GM19099 (cell line): ENCODE data around the gene SIPA1L3.
A peak's percentile ranks its signal among the peaks of the same experiment; 100 is the strongest.

Source experiments
- POLR2A ChIP-seq: IDR thresholded peaks from 3 replicates; pipeline ENCODE4 v1.6.1; 2011; ENCODE audit warnings: low read depth; ENCODE audit not compliant: insufficient read length; ENCODE audit errors: extremely low read depth

Gene SIPA1L3

DNA sequence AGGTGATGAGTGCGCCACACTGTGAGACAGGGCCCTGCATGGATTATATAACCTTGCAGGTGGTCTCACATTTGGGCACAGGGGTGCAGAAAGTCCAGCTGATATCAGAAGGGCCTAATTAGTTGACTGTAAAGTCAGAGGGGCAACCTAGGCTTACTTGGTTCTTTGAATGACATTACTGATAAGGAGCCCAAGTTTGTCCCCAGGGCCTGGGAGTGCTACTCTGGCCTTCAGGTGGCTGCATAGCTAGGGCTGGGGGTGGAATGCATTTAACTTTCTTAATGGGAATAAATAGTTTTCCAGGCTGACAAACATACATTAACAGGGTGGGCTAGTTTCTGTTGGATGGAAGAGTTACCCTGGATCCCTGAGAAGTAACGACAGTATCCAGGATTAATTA lies 3.9 kb upstream of the SIPA1L3 start:
- TF ChIP-seq POLR2A, result no peak

- no peak for TF ChIP-seq POLR2A
These were observed 801 bp upstream of the SIPA1L3 start, which contains the start of gene WDR87 for GRCh38 chr19:37905946-37906868. TSS of gene WDR87 (minus strand) at chr19:37906594. CDS start at chr19:37898239, 8,355 bp downstream.

- no peak for TF ChIP-seq POLR2A
These were observed 887 bp downstream of the SIPA1L3 start for GRCh38 chr19:37907735-37908455.

DNA sequence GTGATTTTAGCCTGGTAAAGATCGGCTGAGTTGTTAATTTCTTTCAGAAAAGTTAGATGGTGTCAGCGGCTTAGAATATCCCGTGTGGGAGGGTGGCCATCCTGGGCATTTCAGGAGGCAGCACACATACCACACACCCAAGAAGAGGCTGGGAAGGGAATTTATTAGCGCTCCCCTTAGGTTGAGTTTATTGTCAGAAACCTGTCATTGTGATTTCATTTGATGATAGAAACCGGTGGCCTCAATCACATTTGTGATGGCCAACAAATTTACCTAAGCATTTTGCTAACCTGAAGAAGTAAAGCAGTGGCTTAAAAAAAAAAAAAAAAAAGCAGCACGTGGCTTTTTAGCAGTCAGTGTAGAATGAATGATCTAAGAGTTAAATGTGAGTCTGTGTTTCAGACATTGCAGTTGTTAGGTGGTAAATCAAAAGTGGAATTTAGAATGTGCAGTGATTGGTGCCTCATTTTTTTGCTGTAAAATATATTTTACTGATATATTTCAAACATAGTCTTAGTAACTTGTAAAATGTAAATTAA lies 2.7 kb downstream of the SIPA1L3 start:
- TF ChIP-seq POLR2A, result no peak

GRCh38 chr19:37914908-37915307 lies 7.9 kb downstream of the SIPA1L3 start:
- peak; percentile 56 for TF ChIP-seq POLR2A

GRCh38 chr19:37920591-37921450 lies 13.8 kb downstream of the SIPA1L3 start:
- TF ChIP-seq POLR2A, result no peak

DNA sequence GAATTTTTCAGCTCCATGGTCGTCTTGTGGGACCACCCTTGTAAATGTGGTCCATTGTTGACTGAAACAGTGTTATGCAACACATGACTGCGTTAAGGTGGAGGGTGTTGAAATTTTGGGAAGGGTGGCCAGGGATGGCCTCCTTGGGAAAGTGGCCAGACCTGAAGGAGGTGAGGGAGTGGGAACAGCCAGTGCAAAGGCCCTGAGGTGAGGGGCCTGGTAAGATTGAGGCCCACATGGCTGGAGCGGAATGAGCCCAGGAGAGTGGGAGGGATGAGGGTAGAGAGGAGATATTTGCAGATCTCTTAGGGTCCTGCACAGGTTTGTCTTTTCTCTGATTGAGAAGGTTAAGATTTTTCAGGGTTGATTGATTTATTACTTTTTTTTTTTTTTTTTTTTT lies 18.2 kb downstream of the SIPA1L3 start:
- no peak for TF ChIP-seq POLR2A

- TF ChIP-seq POLR2A, result no peak
These were observed 19.2 kb downstream of the SIPA1L3 start for GRCh38 chr19:37926255-37926654.

- no peak for TF ChIP-seq POLR2A
These were observed 19.7 kb downstream of the SIPA1L3 start for GRCh38 chr19:37926711-37927110.

GRCh38 chr19:37928527-37929286 lies 21.7 kb downstream of the SIPA1L3 start:
- no peak for TF ChIP-seq POLR2A

GRCh38 chr19:37929355-37929923 lies 22.4 kb downstream of the SIPA1L3 start:
- no peak for TF ChIP-seq POLR2A

- no peak for TF ChIP-seq POLR2A
These were observed 23.4 kb downstream of the SIPA1L3 start for GRCh38 chr19:37930416-37930815.

- peak; percentile 66 for TF ChIP-seq POLR2A
These were observed 25.1 kb downstream of the SIPA1L3 start for GRCh38 chr19:37931881-37932655.
